GM21390 (cell line): ENCODE measurements around the gene ATG10.

ENCODE experiments used
- ATAC-seq: cut with Tn5 transposase; IDR thresholded peaks from one replicate; pipeline ENCODE4 v1.9.1; 2021; ENCODE audit not compliant: unreplicated experiment

Gene ATG10

GRCh38 chr5:82274343-82275211, 302.8 kb downstream of the ATG10 start:
- ATAC-seq = no peak

DNA sequence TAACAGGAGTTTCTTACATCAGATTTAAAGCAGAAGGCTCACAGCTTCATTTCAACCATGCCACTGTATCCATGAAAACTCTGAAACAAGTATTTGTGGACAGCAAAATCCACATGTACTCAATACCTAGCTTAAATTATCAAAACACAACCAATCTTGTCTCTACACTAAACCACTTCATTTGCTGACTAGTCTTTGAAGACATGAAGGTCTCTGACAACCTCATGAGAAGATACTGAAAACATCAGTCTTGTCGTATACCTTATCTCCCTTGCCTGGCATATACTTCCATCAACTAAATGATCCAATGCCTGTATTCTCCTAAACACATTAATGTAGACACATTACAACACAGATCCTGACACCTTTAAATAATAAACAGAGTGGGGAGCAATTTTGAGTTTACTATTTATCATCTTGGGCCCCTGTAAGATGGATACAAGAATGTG, 303.4 kb downstream of the ATG10 start:
- ATAC-seq = no peak

- ATAC-seq = no peak
Measured at GRCh38 chr5:82276800-82277612, 305.2 kb downstream of the ATG10 start.

- no peak for ATAC-seq
Measured at GRCh38 chr5:82277613-82277986, 305.8 kb downstream of the ATG10 start.

DNA sequence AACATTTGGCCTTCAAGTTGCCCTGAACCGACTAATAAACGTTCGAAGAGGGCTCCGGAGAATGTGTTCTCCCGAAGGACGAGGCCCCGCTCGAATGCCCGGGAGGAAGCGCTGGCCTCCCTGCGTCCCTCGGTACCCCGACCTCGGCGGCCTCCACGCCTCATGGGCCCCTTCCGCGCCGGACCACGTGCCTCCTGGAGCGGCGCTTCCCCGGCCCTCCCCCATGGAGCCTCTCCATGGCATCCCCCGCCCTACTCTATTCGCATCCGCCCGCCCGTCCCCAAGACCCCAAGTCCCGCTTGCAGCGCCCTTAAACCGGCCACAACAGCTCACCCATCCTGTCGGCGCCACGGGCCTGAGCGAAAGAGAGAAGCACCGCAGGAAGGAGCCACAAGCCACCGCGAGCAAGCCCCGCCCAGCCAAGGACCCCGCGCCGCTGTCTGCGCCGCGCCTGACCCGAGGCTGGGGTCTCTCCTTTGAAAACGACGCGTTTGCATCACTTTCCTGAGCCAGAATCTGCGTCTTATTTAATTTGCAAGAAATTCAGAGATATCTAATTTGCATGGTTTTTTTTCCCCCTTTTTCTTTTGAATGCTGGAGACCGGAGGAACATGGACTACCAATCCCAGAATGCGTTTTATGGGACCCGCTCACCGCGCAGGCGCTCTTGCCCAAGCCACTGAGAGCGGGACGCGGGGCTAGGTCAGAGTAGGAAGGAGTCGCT, 306.3 kb downstream of the ATG10 start, which contains the start of gene RPS23:
RPS23 (minus strand) TSS at position 368 of the 724 bp plus-strand sequence; CDS start at position 337, 31 bp downstream.
- ATAC-seq = peak; percentile 95

DNA sequence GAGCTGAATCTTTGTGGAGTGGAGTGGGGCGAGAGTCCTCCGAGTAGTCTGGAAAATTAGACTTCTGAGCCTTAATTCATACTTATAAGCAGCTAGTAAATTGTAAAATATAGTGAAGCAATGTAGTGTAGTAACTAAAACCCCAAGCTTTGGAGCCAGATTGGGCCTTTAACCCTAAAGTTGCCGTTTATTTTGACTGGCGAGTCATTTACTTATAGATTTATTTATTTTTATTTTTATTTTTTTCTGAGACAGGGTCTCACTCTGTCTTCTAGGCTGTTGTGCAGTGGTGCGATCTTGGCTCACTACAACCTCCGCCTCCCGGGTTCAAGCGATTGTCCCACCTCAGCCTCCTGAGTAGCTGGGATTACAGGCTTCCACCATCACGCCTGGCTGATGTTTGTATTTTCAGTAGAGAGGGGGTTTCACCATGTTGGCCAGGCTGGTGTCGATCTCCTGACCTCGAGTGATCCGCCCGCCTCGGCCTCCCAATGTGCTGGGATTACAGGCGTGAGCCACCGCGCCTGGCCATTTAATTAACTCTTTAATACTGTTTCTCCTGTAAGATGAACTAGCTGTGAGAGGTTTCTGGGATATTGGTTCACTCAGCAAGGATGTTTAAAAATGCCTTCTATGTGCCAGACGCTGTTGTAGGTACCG, 307.0 kb downstream of the ATG10 start:
- ATAC-seq = no peak

DNA sequence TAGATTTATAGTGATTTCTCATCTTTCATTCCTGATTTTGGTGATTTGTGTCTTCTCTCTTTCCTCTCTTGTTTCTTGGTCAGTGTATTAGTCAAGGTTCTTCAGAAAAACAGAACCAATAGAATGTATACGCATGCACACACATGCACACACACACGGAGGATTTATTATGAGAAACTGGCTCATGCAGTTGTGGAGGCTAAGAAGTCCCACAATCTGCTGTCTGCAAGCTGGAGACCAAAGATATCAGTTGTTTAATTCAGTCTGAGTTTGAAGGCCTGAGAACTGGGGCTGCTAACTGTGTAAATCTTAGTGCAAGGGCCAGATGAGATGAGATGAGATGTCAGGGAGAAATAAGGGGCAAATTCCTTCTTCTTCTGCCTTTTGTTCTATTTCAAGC, 312.1 kb downstream of the ATG10 start:
- ATAC-seq = no peak

- no peak for ATAC-seq
Measured at GRCh38 chr5:82285206-82285605, 313.4 kb downstream of the ATG10 start.

GRCh38 chr5:82287625-82288024, 315.8 kb downstream of the ATG10 start:
- no peak for ATAC-seq

DNA sequence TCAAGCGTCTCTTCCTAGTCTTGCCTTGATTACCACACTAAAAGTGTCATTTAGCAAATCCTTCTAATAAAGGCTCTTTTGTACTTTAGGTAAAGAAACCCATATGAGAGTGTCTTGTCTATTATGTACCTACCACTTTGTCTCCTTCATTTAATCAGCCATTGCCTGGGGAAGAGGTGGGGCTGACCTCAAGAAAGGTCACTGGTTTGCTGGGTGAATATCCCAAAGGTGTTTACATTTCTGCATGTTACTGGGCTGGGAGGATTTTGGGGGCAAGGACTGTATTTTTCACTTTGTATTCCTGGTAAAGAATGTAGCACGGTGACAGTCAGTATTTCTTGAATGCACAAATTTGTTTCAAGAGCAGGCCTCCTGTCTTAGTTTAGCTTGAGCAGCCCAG, 318.2 kb downstream of the ATG10 start:
- no peak for ATAC-seq

GRCh38 chr5:82290908-82291307, 319.1 kb downstream of the ATG10 start:
- no peak for ATAC-seq

DNA sequence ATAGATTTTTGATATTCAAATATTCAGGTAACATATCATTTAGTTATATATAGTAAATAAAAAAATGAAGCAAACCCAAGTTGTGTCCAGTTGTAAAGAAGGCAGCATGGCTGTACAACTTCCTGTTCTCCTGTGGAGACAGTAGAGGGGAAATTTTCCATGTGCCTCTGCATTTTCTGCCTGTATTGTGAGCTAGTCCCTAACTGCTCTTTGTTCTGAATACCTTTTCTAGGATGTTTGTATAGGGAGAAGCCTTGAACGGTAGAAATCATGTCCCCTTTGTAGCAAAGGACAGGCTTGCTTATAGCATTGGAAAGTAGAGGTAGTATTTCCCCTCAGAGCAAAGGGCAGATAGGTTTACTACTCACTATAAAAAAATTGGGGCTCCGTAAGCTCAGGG, 319.6 kb downstream of the ATG10 start:
- no peak for ATAC-seq

DNA sequence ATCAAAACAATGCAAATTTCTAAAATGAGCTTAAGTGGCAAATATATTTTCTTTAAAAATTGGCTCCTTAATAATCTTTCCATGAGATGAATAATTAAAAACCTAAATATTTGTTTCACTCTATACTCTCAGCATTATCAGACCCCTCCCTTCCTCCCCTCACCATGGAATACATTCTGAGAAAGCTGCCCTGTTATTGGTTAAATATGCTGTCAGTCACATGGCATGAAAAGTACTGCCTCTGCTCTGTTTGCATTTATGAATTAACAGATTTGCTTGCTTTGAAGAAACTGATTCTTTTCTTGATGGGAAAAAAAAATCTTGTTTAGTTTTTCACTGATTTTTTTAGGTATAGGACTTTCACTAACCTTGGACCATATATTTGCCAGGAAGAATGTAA, 323.3 kb downstream of the ATG10 start:
- ATAC-seq = no peak

- no peak for ATAC-seq
Measured at GRCh38 chr5:82295959-82296531, 324.2 kb downstream of the ATG10 start.

GRCh38 chr5:82296929-82297328, 325.1 kb downstream of the ATG10 start:
- no peak for ATAC-seq

GRCh38 chr5:82297711-82298110, 325.9 kb downstream of the ATG10 start:
- ATAC-seq = no peak

DNA sequence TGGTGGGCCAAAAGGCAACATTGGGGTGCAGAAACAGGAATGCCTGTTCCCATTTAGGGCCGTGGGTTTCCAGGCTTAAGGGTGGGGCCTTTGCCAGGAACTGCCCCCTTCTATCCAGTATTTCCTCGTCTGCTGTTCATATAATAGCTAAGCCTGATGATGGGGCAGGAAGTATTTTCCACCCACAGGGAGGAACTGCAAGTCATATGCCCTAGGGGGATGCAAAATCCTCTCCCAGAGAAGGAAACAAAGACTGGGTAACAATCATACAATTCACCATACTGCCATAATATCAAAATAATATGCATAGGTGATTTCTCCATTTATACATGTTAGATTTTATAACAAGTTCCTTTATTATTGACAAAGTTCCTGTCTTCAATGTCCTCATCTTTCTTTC, 326.8 kb downstream of the ATG10 start:
- ATAC-seq = no peak

- no peak for ATAC-seq
Measured at GRCh38 chr5:82301190-82301589, 329.4 kb downstream of the ATG10 start.
